T-helper 1 cell treated with Interleukin-12 subunit alpha and Interleukin-12 subunit beta and Interleukin-4 antibody, amounts not matched to agents 30 μg/mL and 1 μg/mL, for 36 hours (primary cell): ENCODE data around the gene MT1F.
"Not testable (repeated sequence)": the region's sequence is repeated elsewhere in the genome, so short reads cannot be mapped to it uniquely, and the experiment has no call there.

ENCODE experiments used
- H3K27ac Mint-ChIP-seq: one replicate; pipeline ENCODE4 v1.8.0; 2021; ENCODE audit warnings: mild to moderate bottlenecking, mixed read lengths
- H3K27me3 Mint-ChIP-seq: one replicate; pipeline ENCODE4 v1.8.0; 2021; ENCODE audit warnings: low read depth, mixed read lengths
- H3K36me3 Mint-ChIP-seq: one replicate; pipeline ENCODE4 v1.8.0; 2021; ENCODE audit warnings: low read depth, mixed read lengths
- H3K4me1 Mint-ChIP-seq: one replicate; pipeline ENCODE4 v1.8.0; 2021; ENCODE audit warnings: low read depth, mixed read lengths
- H3K4me3 Mint-ChIP-seq: one replicate; pipeline ENCODE4 v1.8.0; 2021; ENCODE audit warnings: mild to moderate bottlenecking, moderate library complexity, mixed read lengths
- H3K9me3 Mint-ChIP-seq: one replicate; pipeline ENCODE4 v1.8.0; 2021; ENCODE audit warnings: mixed read lengths

Gene MT1F

GRCh38 chr16:56647641-56648431 lies 9.9 kb upstream of the MT1F start:
- Mint-ChIP-seq H3K27me3 (peaks cover 65% of the 10 kb centered on the region), H3K27ac (no peak overlapping the region), H3K4me3 (no peak overlapping the region), H3K9me3 (no peaks in the 10 kb centered on the region), H3K4me1 (peaks cover 12% of the 10 kb centered on the region), H3K36me3 (no peaks in the 10 kb centered on the region)

GRCh38 chr16:56649271-56649670 lies 8.5 kb upstream of the MT1F start:
- Mint-ChIP-seq H3K27ac (no peak overlapping the region), H3K36me3 (no peaks in the 10 kb centered on the region), H3K9me3 (no peaks in the 10 kb centered on the region), H3K4me3 (no peak overlapping the region), H3K27me3 (peaks cover 63% of the 10 kb centered on the region), H3K4me1 (peaks cover under 1% of the 10 kb centered on the region)

GRCh38 chr16:56649820-56650219 lies 7.9 kb upstream of the MT1F start:
- H3K27me3 Mint-ChIP-seq, result peaks cover 59% of the 10 kb centered on the region
- H3K4me1 Mint-ChIP-seq, result no peaks in the 10 kb centered on the region
- H3K27ac Mint-ChIP-seq, result no peak overlapping the region
- no peak overlapping the region for H3K4me3 Mint-ChIP-seq
- H3K36me3 Mint-ChIP-seq, result no peaks in the 10 kb centered on the region
- H3K9me3 Mint-ChIP-seq, result no peaks in the 10 kb centered on the region

- H3K27me3 Mint-ChIP-seq, result peaks cover 46% of the 10 kb centered on the region
- H3K27ac Mint-ChIP-seq, result no peak within 1 kb of the TSS
- H3K4me1 Mint-ChIP-seq, result no peaks in the 10 kb centered on the region
- no peak within 1 kb of the TSS for H3K4me3 Mint-ChIP-seq
- no peaks in the 10 kb centered on the region for H3K36me3 Mint-ChIP-seq
- no peaks in the 10 kb centered on the region for H3K9me3 Mint-ChIP-seq
Observed at GRCh38 chr16:56651586-56651985, 6.2 kb upstream of the MT1F start, which contains the start of gene MT1B. TSS of gene MT1B (plus strand) at chr16:56651886. CDS start at chr16:56651954, 68 bp downstream.

- no peak overlapping the region for H3K27ac Mint-ChIP-seq
- no peak overlapping the region for H3K4me3 Mint-ChIP-seq
- H3K9me3 Mint-ChIP-seq, result no peaks in the 10 kb centered on the region
- peaks cover 4% of the 10 kb centered on the region for H3K4me1 Mint-ChIP-seq
- peaks cover 1% of the 10 kb centered on the region for H3K36me3 Mint-ChIP-seq
- peaks cover 38% of the 10 kb centered on the region for H3K27me3 Mint-ChIP-seq
Observed at GRCh38 chr16:56652600-56652999, 5.2 kb upstream of the MT1F start.

- Mint-ChIP-seq H3K4me3 (no peak overlapping the region), H3K9me3 (no peaks in the 10 kb centered on the region), H3K27me3 (peaks cover 34% of the 10 kb centered on the region), H3K27ac (no peak overlapping the region), H3K36me3 (peaks cover 1% of the 10 kb centered on the region), H3K4me1 (peaks cover 8% of the 10 kb centered on the region)
Observed at GRCh38 chr16:56653218-56653617, 4.5 kb upstream of the MT1F start.

- Mint-ChIP-seq H3K36me3 (peaks cover 7% of the 10 kb centered on the region), H3K27ac (peak overlapping the region; percentile 88)
Observed at GRCh38 chr16:56658327-56658875, 642 bp downstream of the MT1F start.

GRCh38 chr16:56662357-56663354 lies 4.9 kb downstream of the MT1F start:
- H3K9me3 Mint-ChIP-seq, result no peaks in the 10 kb centered on the region
- H3K4me3 Mint-ChIP-seq, result peak overlapping the region; percentile 81
- H3K4me1 Mint-ChIP-seq, result peaks cover 27% of the 10 kb centered on the region
- peaks cover 6% of the 10 kb centered on the region for H3K36me3 Mint-ChIP-seq
- no peak overlapping the region for H3K27ac Mint-ChIP-seq
- H3K27me3 Mint-ChIP-seq, result peaks cover 48% of the 10 kb centered on the region

More at GRCh38 chr16:56658327-56658875, 642 bp downstream of the MT1F start:
- H3K9me3 Mint-ChIP-seq, result no peaks in the 10 kb centered on the region
- H3K4me1 Mint-ChIP-seq, result peaks cover 22% of the 10 kb centered on the region
- peak overlapping the region; percentile 95 for H3K4me3 Mint-ChIP-seq
- peaks cover 26% of the 10 kb centered on the region for H3K27me3 Mint-ChIP-seq

- Mint-ChIP-seq H3K27ac (no peak overlapping the region), H3K9me3 (no peaks in the 10 kb centered on the region), H3K27me3 (peaks cover 65% of the 10 kb centered on the region), H3K36me3 (peaks cover 10% of the 10 kb centered on the region), H3K4me1 (peaks cover 31% of the 10 kb centered on the region), H3K4me3 (no peak overlapping the region)
Observed at GRCh38 chr16:56664506-56664905, 6.7 kb downstream of the MT1F start.

- H3K27me3 Mint-ChIP-seq, result peaks cover 70% of the 10 kb centered on the region
- H3K4me3 Mint-ChIP-seq, H3K36me3 Mint-ChIP-seq, H3K9me3 Mint-ChIP-seq, H3K27ac Mint-ChIP-seq: not testable (repeated sequence)
- H3K4me1 Mint-ChIP-seq, result peaks cover 34% of the 10 kb centered on the region
Observed at GRCh38 chr16:56665286-56666261, 7.8 kb downstream of the MT1F start.

- Mint-ChIP-seq H3K36me3 (peaks cover 6% of the 10 kb centered on the region), H3K4me3 (peak within 1 kb of the TSS; percentile 63), H3K9me3 (no peaks in the 10 kb centered on the region), H3K4me1 (peaks cover 27% of the 10 kb centered on the region), H3K27ac (no peak within 1 kb of the TSS), H3K27me3 (peaks cover 79% of the 10 kb centered on the region)
Observed at GRCh38 chr16:56667581-56668571, 10.1 kb downstream of the MT1F start, which contains the start of gene MT1G. TSS of gene MT1G (minus strand) at chr16:56668065. CDS start at chr16:56667993, 72 bp downstream.

GRCh38 chr16:56669005-56669839 lies 11.5 kb downstream of the MT1F start, which contains the start of gene MT1H:
TSS of gene MT1H (plus strand) at chr16:56669814. CDS start at chr16:56669885, 71 bp downstream.
- Mint-ChIP-seq H3K27me3 (peaks cover 87% of the 10 kb centered on the region), H3K4me1 (peaks cover 23% of the 10 kb centered on the region), H3K4me3 (peak within 1 kb of the TSS; percentile 14), H3K9me3 (no peaks in the 10 kb centered on the region), H3K36me3 (peaks cover 4% of the 10 kb centered on the region), H3K27ac (no peak within 1 kb of the TSS)
